HG03432 (cell line): ENCODE measurements around the gene EML2.
"Not testable (repeated sequence)": the region's sequence is repeated elsewhere in the genome, so short reads cannot be mapped to it uniquely, and the experiment has no call there.

Experiments
- ATAC-seq: cut with Tn5 transposase; IDR thresholded peaks from one replicate; pipeline ENCODE4 v1.9.1; 2021; ENCODE audit warnings: mild to moderate bottlenecking, moderate library complexity; ENCODE audit not compliant: unreplicated experiment

The EML2 gene

GRCh38 chr19:45621389-45621788 is 17.8 kb downstream of the EML2 start:
- ATAC-seq, result no peak

- ATAC-seq, result no peak
These were observed 22.5 kb downstream of the EML2 start for GRCh38 chr19:45616704-45617017.

- no peak for ATAC-seq
These were observed 23.1 kb downstream of the EML2 start for GRCh38 chr19:45615795-45616703.

- ATAC-seq, result not testable (repeated sequence)
These were observed 24.1 kb downstream of the EML2 start for GRCh38 chr19:45615056-45615455.

- ATAC-seq, result peak; percentile 58
These were observed 25.1 kb downstream of the EML2 start for GRCh38 chr19:45613926-45614725.

GRCh38 chr19:45608948-45609347 is 30.2 kb downstream of the EML2 start:
- ATAC-seq, result no peak

GRCh38 chr19:45607071-45608029 is 31.8 kb downstream of the EML2 start:
- no peak for ATAC-seq

- no peak for ATAC-seq
These were observed 37.4 kb downstream of the EML2 start, which contains the start of gene GPR4 for GRCh38 chr19:45601524-45602374. Gene GPR4 (minus strand): TSS chr19:45602212. CDS start chr19:45591866, 10,346 bp downstream.

- no peak for ATAC-seq
These were observed 38.1 kb downstream of the EML2 start for GRCh38 chr19:45601115-45601514.

GRCh38 chr19:45600340-45600885 is 38.8 kb downstream of the EML2 start:
- ATAC-seq, result no peak

- ATAC-seq, result no peak
These were observed 39.9 kb downstream of the EML2 start for GRCh38 chr19:45599286-45599685.

- ATAC-seq, result no peak
These were observed 40.8 kb downstream of the EML2 start for GRCh38 chr19:45598267-45599001.

- no peak for ATAC-seq
These were observed 41.6 kb downstream of the EML2 start for GRCh38 chr19:45597425-45598111.

GRCh38 chr19:45595814-45596213 is 43.4 kb downstream of the EML2 start:
- ATAC-seq, result no peak

GRCh38 chr19:45593520-45593919 is 45.7 kb downstream of the EML2 start:
- ATAC-seq, result no peak

- no peak for ATAC-seq
These were observed 46.8 kb downstream of the EML2 start for GRCh38 chr19:45592366-45592765.

- no peak for ATAC-seq
These were observed 47.6 kb downstream of the EML2 start for GRCh38 chr19:45591638-45592005.

- ATAC-seq, result no peak
These were observed 48.1 kb downstream of the EML2 start for GRCh38 chr19:45591004-45591637.
